ENCODE measurements around the gene TARDBP. TPM values are rescaled to one million over a fixed set of nuclear protein-coding genes. Genes with fewer than 3 reads are reported as not detected.
"Not testable (repeated sequence)": the region's sequence is repeated elsewhere in the genome, so short reads cannot be mapped to it uniquely, and the experiment has no call there.

The TARDBP gene
- total RNA-seq, 1 experiment from 2014 or later: 196 TPM

- ATAC-seq (no peak), DNase-seq (ENCODE audit: low read depth, low spot score) (no peak)
- no TSS peak for BruUV-seq (replicated peaks)
- TF ChIP-seq SIN3A (IDR thresholded peaks at IDR 0.05; ENCODE audit: borderline replicate concordance, insufficient read depth, low read depth, low read length) (no peak), POLR2AphosphoS5 (IDR thresholded peaks at IDR 0.05; ENCODE audit: low read depth, low read length) (no peak), REST (IDR thresholded peaks at IDR 0.05; ENCODE audit: insufficient read depth in 1 of 2, low read depth in 2 of 2, low read length in 1 of 2) (no peak), CTCF (IDR thresholded peaks at IDR 0.05) (no peak), TCF7L2 (IDR thresholded peaks at IDR 0.05; ENCODE audit: low read depth, low read length) (no peak)
- Histone ChIP-seq H3K4me3 (ENCODE audit: low read depth in 2 of 2, low read length in 2 of 2) (no peak overlapping the region), H3K27me3 (ENCODE audit: control insufficient read depth, insufficient read depth, low read length) (no peaks in the 10 kb centered on the region), H3K4me1 (ENCODE audit: control insufficient read depth, insufficient read depth, low read length) (no peaks in the 10 kb centered on the region), H3K9me3 (ENCODE audit: control insufficient read depth, insufficient read depth, low read depth, low read length) (no peaks in the 10 kb centered on the region), H3K27ac (ENCODE audit: low read length) (no peak overlapping the region), H3K36me3 (ENCODE audit: control insufficient read depth, insufficient read depth, low read length) (no peaks in the 10 kb centered on the region)
- POLR2A ChIA-PET: no interaction called here
- in situ Hi-C loops (cut with HindIII; ENCODE audit: low pct_unique_long_range_greater_than_20kb, low sequenced_read_pairs) (no loop called here), intact Hi-C loops (cut with micrococcal nuclease; ENCODE audit: unreplicated experiment) (loop anchor here (10.0 kb wide), 1 partner anchor 605 kb away; no protein-coding TSS in a partner anchor)
- CTCF ChIA-PET: interaction anchor here (0.7 kb wide), 1 partner anchor 177 kb away, joined by 5 read pairs; no protein-coding TSS in a partner anchor
These were observed 27.1 kb downstream of the TARDBP start for GRCh38 chr1:11039351-11040104.

GRCh38 chr1:11040105-11040429 lies 27.6 kb downstream of the TARDBP start:
- BruUV-seq (replicated peaks); ATAC-seq; H3K27ac ChIP-seq (ENCODE audit: low read length); CTCF ChIA-PET; H3K27me3 ChIP-seq (ENCODE audit: control insufficient read depth, insufficient read depth, low read length); H3K4me3 ChIP-seq (ENCODE audit: low read depth in 2 of 2, low read length in 2 of 2); POLR2A ChIA-PET; DNase-seq (ENCODE audit: low read depth, low spot score); H3K36me3 ChIP-seq (ENCODE audit: control insufficient read depth, insufficient read depth, low read length); H3K9me3 ChIP-seq (ENCODE audit: control insufficient read depth, insufficient read depth, low read depth, low read length); intact Hi-C loops (cut with micrococcal nuclease; ENCODE audit: unreplicated experiment); H3K4me1 ChIP-seq (ENCODE audit: control insufficient read depth, insufficient read depth, low read length); in situ Hi-C loops (cut with HindIII; ENCODE audit: low pct_unique_long_range_greater_than_20kb, low sequenced_read_pairs): not testable (repeated sequence)

GRCh38 chr1:11041048-11041447 lies 28.6 kb downstream of the TARDBP start:
- no peak for DNase-seq (ENCODE audit: low read depth, low spot score)
- Histone ChIP-seq H3K36me3 (ENCODE audit: control insufficient read depth, insufficient read depth, low read length) (no peaks in the 10 kb centered on the region), H3K4me3 (ENCODE audit: low read depth in 2 of 2, low read length in 2 of 2) (no peak overlapping the region), H3K27ac (ENCODE audit: low read length) (no peak overlapping the region), H3K9me3 (ENCODE audit: control insufficient read depth, insufficient read depth, low read depth, low read length) (no peaks in the 10 kb centered on the region), H3K4me1 (ENCODE audit: control insufficient read depth, insufficient read depth, low read length) (no peaks in the 10 kb centered on the region), H3K27me3 (ENCODE audit: control insufficient read depth, insufficient read depth, low read length) (no peaks in the 10 kb centered on the region)
- intact Hi-C loops (cut with micrococcal nuclease; ENCODE audit: unreplicated experiment) (no loop called here), in situ Hi-C loops (cut with HindIII; ENCODE audit: low pct_unique_long_range_greater_than_20kb, low sequenced_read_pairs) (no loop called here)
- BruUV-seq (replicated peaks): no TSS peak
- ChIA-PET POLR2A (no interaction called here), CTCF (no interaction called here)
- TF ChIP-seq CTCF (IDR thresholded peaks at IDR 0.05): no peak
- TF ChIP-seq SIN3A (IDR thresholded peaks at IDR 0.05; ENCODE audit: borderline replicate concordance, insufficient read depth, low read depth, low read length): no peak
- TF ChIP-seq REST (IDR thresholded peaks at IDR 0.05; ENCODE audit: insufficient read depth in 1 of 2, low read depth in 2 of 2, low read length in 1 of 2): no peak
- no peak for TF ChIP-seq POLR2AphosphoS5 (IDR thresholded peaks at IDR 0.05; ENCODE audit: low read depth, low read length)
- TF ChIP-seq TCF7L2 (IDR thresholded peaks at IDR 0.05; ENCODE audit: low read depth, low read length): no peak
- ATAC-seq: no peak

Data from Panc1 (cell line).